SK-N-MC (cell line): ENCODE data around the gene C3orf85.

Experiments
- DNase-seq: peaks from one replicate; pipeline ENCODE4 v3.0.0-alpha.2; 2011; ENCODE audit warnings: low read depth, low spot score
- H3K27ac ChIP-seq: fragments of 200-600 bp; sonication (generic); 2 replicates; pipeline ENCODE4 v1.5.1; 2016; ENCODE audit warnings: mixed run types
- H3K36me3 ChIP-seq: fragments of 200-600 bp; sonication (generic); 2 replicates; pipeline ENCODE4 v1.6.1; 2017; ENCODE audit warnings: antibody characterized with exemption, low read length, mixed read lengths; ENCODE audit not compliant: insufficient read depth
- H3K4me3 ChIP-seq: fragments of 200-600 bp; sonication (generic); 2 replicates; pipeline ENCODE4 v1.5.1; 2016
- H3K9ac ChIP-seq: fragments of 200-600 bp; sonication (generic); 2 replicates; pipeline ENCODE4 v1.8.0; 2017; ENCODE audit warnings: mixed run types, mixed read lengths; ENCODE audit not compliant: insufficient read length
- H3K9me3 ChIP-seq: fragments of 200-600 bp; sonication (generic); 2 replicates; pipeline ENCODE4 v1.6.1; 2017; ENCODE audit warnings: low read depth, mild to moderate bottlenecking, antibody characterized with exemption, low read length, moderate library complexity, mixed read lengths
- EZH2 ChIP-seq: fragments of 200-600 bp; sonication (generic); IDR thresholded peaks from one replicate; pipeline ENCODE4 v1.6.1; 2017; ENCODE audit warnings: antibody characterized with exemption
- FOXP2 ChIP-seq: optimal IDR thresholded peaks from 2 replicates; pipeline ENCODE3; 2011; ENCODE audit warnings: mild to moderate bottlenecking, moderate library complexity; ENCODE audit not compliant: insufficient read depth; ENCODE audit errors: extremely low read length, control extremely low read depth
- POLR2AphosphoS5 ChIP-seq: IDR thresholded peaks from 2 replicates; pipeline ENCODE4 v1.6.1; 2012; ENCODE audit warnings: mild to moderate bottlenecking, low read depth, low read length, borderline replicate concordance

The C3orf85 gene

DNA sequence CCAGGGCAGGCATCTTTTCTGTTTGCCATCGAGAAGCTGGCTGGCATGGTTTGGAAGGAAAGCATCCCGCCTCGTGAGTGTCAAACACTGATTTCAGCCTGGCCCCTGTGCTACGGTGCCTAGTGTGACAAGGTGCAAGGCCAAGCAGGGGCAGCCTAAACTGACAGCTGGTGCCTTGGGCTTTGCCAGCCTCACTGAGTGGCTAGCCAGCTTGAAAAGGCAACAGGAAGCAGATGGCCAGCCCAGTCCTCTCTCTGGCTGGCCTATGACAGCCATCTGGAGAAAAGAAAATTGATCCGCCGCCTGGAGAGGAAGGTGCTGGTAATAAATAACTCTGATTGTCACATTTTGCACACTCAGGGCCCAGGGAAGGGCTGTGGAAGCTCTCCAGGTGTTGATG lies 52.2 kb downstream of the C3orf85 start:
- no peak for DNase-seq
- TF ChIP-seq EZH2 (no peak), POLR2AphosphoS5 (no peak), FOXP2 (no peak)
- Histone ChIP-seq H3K4me3 (no peak overlapping the region), H3K27ac (no peak overlapping the region), H3K9me3 (no peaks in the 10 kb centered on the region), H3K9ac (no peak overlapping the region), H3K36me3 (no peaks in the 10 kb centered on the region)

DNA sequence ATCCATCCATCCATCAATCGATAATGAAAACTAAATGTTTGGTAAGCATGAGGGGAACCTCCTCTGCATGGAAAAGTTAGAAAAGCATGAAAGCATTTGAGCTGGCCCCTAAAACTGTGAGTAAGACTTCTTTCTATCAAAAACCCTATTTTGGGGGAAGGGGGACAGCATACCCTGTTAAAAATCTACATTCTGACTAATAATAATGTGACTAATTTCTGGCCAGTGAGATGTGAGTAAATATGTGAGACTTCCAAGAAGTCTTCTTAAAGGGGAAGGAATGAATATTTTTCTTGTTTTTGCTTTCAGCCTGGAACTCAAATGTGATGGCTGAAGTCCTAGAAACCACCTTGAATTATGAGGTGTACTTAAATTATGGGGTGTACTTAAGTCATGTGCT lies 54.9 kb downstream of the C3orf85 start:
- no peaks in the 10 kb centered on the region for H3K36me3 ChIP-seq
- TF ChIP-seq POLR2AphosphoS5 (no peak), FOXP2 (no peak), EZH2 (no peak)
- DNase-seq = no peak
- H3K4me3 ChIP-seq = no peak overlapping the region
- H3K9me3 ChIP-seq = no peaks in the 10 kb centered on the region
- H3K27ac ChIP-seq = no peak overlapping the region
- no peak overlapping the region for H3K9ac ChIP-seq

DNA sequence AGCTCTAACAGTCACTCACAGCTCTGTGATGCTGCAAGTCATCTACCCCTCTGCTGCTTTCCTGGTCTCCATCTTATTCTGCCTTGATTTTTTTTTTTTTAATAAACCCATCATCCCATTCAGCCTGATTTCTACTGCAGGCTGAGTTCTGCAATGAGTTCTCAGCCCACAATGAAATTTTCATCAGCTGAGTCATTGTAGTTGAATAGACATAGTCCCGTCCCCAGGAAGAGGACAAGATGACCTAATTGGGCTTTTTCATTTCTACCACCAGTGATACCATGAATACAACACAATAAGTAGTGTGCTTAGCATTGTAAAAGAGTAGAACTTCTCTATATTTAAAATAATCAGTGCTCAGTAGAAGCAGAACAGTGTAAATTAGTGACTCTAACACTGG lies 59.3 kb downstream of the C3orf85 start:
- Histone ChIP-seq H3K9ac (no peak overlapping the region), H3K9me3 (no peaks in the 10 kb centered on the region), H3K4me3 (no peak overlapping the region), H3K36me3 (no peaks in the 10 kb centered on the region), H3K27ac (no peak overlapping the region)
- TF ChIP-seq POLR2AphosphoS5 (no peak), EZH2 (no peak), FOXP2 (no peak)
- DNase-seq = no peak
